HepG2 (cell line): Measurements from ENCODE around the gene OR1I1. TPM values are rescaled to one million over a fixed set of nuclear protein-coding genes. Genes with fewer than 3 reads are reported as not detected.

Source experiments
- ATAC-seq: fragments of 200-7000 bp; cut with Tn5 transposase; 3 replicates; pipeline ENCODE4 v1.9.1; 2020; ENCODE audit warnings: mild to moderate bottlenecking, moderate library complexity
- BruUV-seq: library from RNA; stranded (reverse); fragments of 400-500 nt; replicated peaks from 2 replicates; lab custom pipeline; 2021; lab: Mats Ljungman, UMichigan
- CTCF ChIA-PET: fragments of 300-600 bp; formaldehyde crosslinking; extraction: SDS; loops from one replicate; lab custom pipeline; 2021; ENCODE audit warnings: low total read pairs, inconsistent platforms, low intra/inter-chr PET ratio; lab: Yijun Ruan, JAX
- POLR2A ChIA-PET: fragments of 350-600 bp; sonication (Branson Sonifier 250); formaldehyde crosslinking; loops from one replicate; lab custom pipeline; 2020; ENCODE audit warnings: antibody characterized with exemption, inconsistent platforms; lab: Yijun Ruan, JAX
- DNase-seq: peaks from one replicate; pipeline ENCODE4 v3.0.0-alpha.2; 2015; ENCODE audit warnings: low spot score
- FAIRE-seq: peaks from 3 replicates; lab custom pipeline; 2011; peaks lifted over from hg19 to GRCh38; lab: Jason Lieb, UNC
- H2AFZ ChIP-seq: one replicate; pipeline ENCODE4 v1.6.1; 2011; ENCODE audit warnings: low read length, inconsistent platforms
- H3K27ac ChIP-seq: fragments of 300-600 bp; 3 replicates; pipeline ENCODE4 v1.8.0; 2011; ENCODE audit warnings: mixed run types, mild to moderate bottlenecking, mixed read lengths, low read length, inconsistent platforms; ENCODE audit not compliant: insufficient read depth; ENCODE audit errors: extremely low read length
- H3K27me3 ChIP-seq, 2 experiments: fragments of 200-600 bp in 1 of 2; 2 replicates in 1 of 2; 3 replicates in 1 of 2; pipeline versions ENCODE4 v1.6.0 to v1.8.0; 2011; ENCODE audit warnings: low read length in 2 of 2, mild to moderate bottlenecking in 2 of 2, moderate library complexity in 2 of 2, inconsistent platforms in 1 of 2; ENCODE audit not compliant: insufficient read depth in 2 of 2, control insufficient read depth in 1 of 2
- H3K36me3 ChIP-seq, 2 experiments: fragments of 200-600 bp in 1 of 2; replicated peaks in 1 of 2; 2 replicates in 1 of 2; 3 replicates in 1 of 2; pipeline versions ENCODE4 v1.5.1 to v1.8.0; 2011; ENCODE audit warnings: low read length in 2 of 2, inconsistent platforms in 1 of 2; ENCODE audit not compliant: insufficient read depth in 2 of 2, control insufficient read depth in 1 of 2
- H3K4me1 ChIP-seq: 2 replicates; pipeline ENCODE4 v1.5.1; 2012; ENCODE audit warnings: low read length, inconsistent platforms; ENCODE audit not compliant: insufficient read depth
- H3K4me2 ChIP-seq: 2 replicates; pipeline ENCODE4 v1.6.0; 2011; ENCODE audit warnings: low read depth, low read length, inconsistent platforms
- H3K4me3 ChIP-seq, 3 experiments: fragments of 200-600 bp in 1 of 3; sonication (generic), shearing (Covaris generic) in 1 of 3; replicated peaks in 1 of 3; 2 replicates each; pipeline ENCODE4 v1.5.1; 2011 to 2016; ENCODE audit warnings: low read length in 3 of 3, inconsistent platforms in 2 of 3, low read depth in 2 of 3, mild to moderate bottlenecking in 2 of 3, control low read depth in 1 of 3, mixed read lengths in 1 of 3; ENCODE audit not compliant: insufficient read depth in 1 of 3
- H3K79me2 ChIP-seq: one replicate; pipeline ENCODE4 v1.6.1; 2011; ENCODE audit warnings: low read length, inconsistent platforms; ENCODE audit not compliant: insufficient read depth
- H3K9ac ChIP-seq: 2 replicates; pipeline ENCODE4 v1.6.0; 2011; ENCODE audit warnings: mild to moderate bottlenecking, low read depth, low read length, inconsistent platforms; ENCODE audit not compliant: insufficient read depth
- H3K9me3 ChIP-seq: 2 replicates; pipeline ENCODE4 v1.5.1; 2012; ENCODE audit warnings: mild to moderate bottlenecking, low read length
- H4K20me1 ChIP-seq: 2 replicates; pipeline ENCODE4 v1.6.0; 2011; ENCODE audit warnings: inconsistent platforms, mild to moderate bottlenecking, low read length, moderate library complexity; ENCODE audit not compliant: insufficient read depth
- ESRRA ChIP-seq: sonication (generic); formaldehyde crosslinking; IDR thresholded peaks from 2 replicates; pipeline ENCODE4 v1.5.1; 2020; ENCODE audit warnings: mild to moderate bottlenecking, low read depth, missing genetic modification reagents
- PHF8 ChIP-seq: sonication (generic); formaldehyde crosslinking; IDR thresholded peaks from 2 replicates; pipeline ENCODE4 v1.5.0; 2020; ENCODE audit warnings: missing genetic modification reagents
- RCOR2 ChIP-seq: IDR thresholded peaks from 2 replicates; pipeline ENCODE4 v1.6.1; 2016; ENCODE audit warnings: missing biosample characterization, missing genetic modification reagents
- SALL1 ChIP-seq: sonication (generic); formaldehyde crosslinking; IDR thresholded peaks from 2 replicates; pipeline ENCODE4 v1.8.0; 2022; ENCODE audit warnings: mild to moderate bottlenecking, missing genetic modification reagents
- ZBTB10 ChIP-seq: sonication (generic); formaldehyde crosslinking; IDR thresholded peaks from 2 replicates; pipeline ENCODE4 v1.4.0; 2020; ENCODE audit warnings: missing genetic modification reagents, borderline replicate concordance
- ZNF124 ChIP-seq: sonication (generic); formaldehyde crosslinking; IDR thresholded peaks from 2 replicates; pipeline ENCODE4 v1.4.0; 2020; ENCODE audit warnings: missing genetic modification reagents
- ZNF670 ChIP-seq: sonication (generic); formaldehyde crosslinking; IDR thresholded peaks from 2 replicates; pipeline ENCODE4 v1.8.0; 2022; ENCODE audit warnings: mild to moderate bottlenecking, missing genetic modification reagents, borderline replicate concordance
- ZNF781 ChIP-seq: sonication (generic); formaldehyde crosslinking; IDR thresholded peaks from 2 replicates; pipeline ENCODE4 v1.5.1; 2020; ENCODE audit warnings: borderline replicate concordance, mild to moderate bottlenecking, missing genetic modification reagents; ENCODE audit errors: not compliant biosample characterization
- WGBS: methylation state at CpG from one replicate; pipeline ENCODE4 v1.1.6; 2017; ENCODE audit warnings: low lambda C conversion rate; 5-methylcytosine and 5-hydroxymethylcytosine counted together
- in situ Hi-C: cut with HindIII; loops from 2 replicates; pipeline ENCODE4 v1.10.0; 2017; ENCODE audit warnings: low pct_unique_long_range_greater_than_20kb; ENCODE audit not compliant: extremely low pct_ligation_motif_present
- intact Hi-C: fragments of 100-400 bp; cut with micrococcal nuclease; formaldehyde crosslinking; loops from one replicate; pipeline ENCODE4 v1.10.0; 2022; ENCODE audit not compliant: unreplicated experiment
- polyA plus RNA-seq, 8 experiments: library from polyadenylated mRNA; depleted of rRNA in 3 of 8; stranded (reverse) in 7 of 8; unstranded in 1 of 8; fragments of >200 nt; fragmentation: Illumina TruSeq in 4 of 8; extraction: Trizol in 4 of 8; gene quantifications; 2 replicates each; pipeline versions ENCODE4 v1.2.1 to v1.2.3, GENCODE V29; 2011 to 2016; ENCODE audit warnings: low read depth in 4 of 8, missing spikeins in 1 of 8, mixed read lengths in 1 of 8; ENCODE audit not compliant: insufficient read depth in 1 of 8
- total RNA-seq, 5 experiments: library from RNA; depleted of rRNA; stranded (reverse); fragments of >200 nt; fragmentation: Illumina TruSeq; extraction: Trizol; gene quantifications; 2 replicates each; pipeline ENCODE4 v1.2.3, GENCODE V29; 2016; ENCODE audit warnings: low read depth in 1 of 5
- TF ChIP-seq, protein P1 (sequence below): sonication (generic); formaldehyde crosslinking; IDR thresholded peaks from 2 replicates; pipeline ENCODE4 v1.5.0; 2020; ENCODE audit warnings: mild to moderate bottlenecking, missing genetic modification reagents, borderline replicate concordance
- TF ChIP-seq, protein P2 (sequence below): sonication (generic); formaldehyde crosslinking; IDR thresholded peaks from 2 replicates; pipeline ENCODE4 v1.5.0; 2020; ENCODE audit warnings: mild to moderate bottlenecking, missing genetic modification reagents

The OR1I1 gene
- total and polyA plus RNA-seq, 2 of the 13 experiments (the other 11 are each of a cell fraction or from before 2014, with no cell fraction given) = not detected

DNA sequence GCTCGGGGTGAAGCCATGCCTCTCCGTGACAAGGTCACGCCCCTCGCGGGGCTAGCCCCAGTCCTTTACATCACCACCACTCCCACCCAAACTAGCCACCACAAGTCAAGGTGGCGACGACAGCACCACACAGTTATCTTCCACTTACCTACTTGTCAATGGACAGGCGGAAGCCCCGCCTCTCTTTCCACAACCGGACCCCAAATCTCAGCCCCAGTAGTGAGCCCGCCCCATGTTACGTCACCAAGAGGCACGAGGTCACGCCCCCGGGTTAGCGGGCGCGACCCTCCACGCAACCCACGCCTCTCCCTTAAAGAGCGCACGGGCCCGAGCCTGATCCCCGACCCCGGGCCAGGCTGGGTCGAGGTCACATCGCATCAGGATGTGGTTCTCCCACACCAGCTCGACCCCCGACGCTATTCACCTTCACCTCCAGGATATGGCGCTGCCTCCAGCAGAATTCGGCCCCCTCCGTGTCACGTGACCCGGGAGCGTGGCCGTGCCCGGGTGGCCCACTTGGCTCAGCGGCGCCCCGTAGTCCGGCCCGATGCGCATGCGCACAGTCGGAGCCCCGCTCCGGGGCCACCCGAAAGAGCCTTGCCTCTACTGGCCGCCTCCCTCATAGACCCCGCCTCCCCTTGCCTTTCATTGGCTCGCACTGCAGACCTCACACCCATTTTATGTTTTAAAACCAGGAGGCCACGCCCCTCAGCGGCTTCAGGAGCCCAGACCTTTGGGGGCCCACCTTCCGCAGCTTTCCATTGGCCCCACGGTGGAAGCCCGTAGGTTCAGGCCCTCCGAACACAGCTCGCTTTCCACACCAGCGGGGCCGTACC lies 43.4 kb downstream of the OR1I1 start:
- Histone ChIP-seq H3K27me3 (peaks cover 0 to 6% of the 10 kb centered on the region in 2 experiments; a peak in 2 of 5 replicates), H3K9me3 (no peaks in the 10 kb centered on the region), H3K4me3 (peak overlapping the region; percentile 75 to 89 (median 79)), H3K4me2 (peak overlapping the region; percentile 91), H2AFZ (no peak overlapping the region), H3K36me3 (peaks cover 9 to 12% of the 10 kb centered on the region in 2 experiments), H4K20me1 (no peaks in the 10 kb centered on the region), H3K9ac (peak overlapping the region; percentile 87), H3K79me2 (peaks cover 17% of the 10 kb centered on the region), H3K4me1 (peaks cover 36% of the 10 kb centered on the region), H3K27ac (peak overlapping the region; percentile 91)
- in situ Hi-C loops (no loop called here), intact Hi-C loops (no loop called here)
- 2% methylated on average over 16 of the region's 61 CpGs for WGBS
- ATAC-seq (peak; percentile 85), DNase-seq (peak; percentile 98), FAIRE-seq (peak; percentile 83)
- no TSS peak for BruUV-seq
- POLR2A ChIA-PET = interaction anchor here (0.6 to 2.6 kb wide), 9 partner anchors 10 to 621 kb away, joined by 3 to 19 read pairs (median 3); no protein-coding TSS in a partner anchor
- CTCF ChIA-PET = no interaction called here
- TF ChIP-seq, protein P1, sequence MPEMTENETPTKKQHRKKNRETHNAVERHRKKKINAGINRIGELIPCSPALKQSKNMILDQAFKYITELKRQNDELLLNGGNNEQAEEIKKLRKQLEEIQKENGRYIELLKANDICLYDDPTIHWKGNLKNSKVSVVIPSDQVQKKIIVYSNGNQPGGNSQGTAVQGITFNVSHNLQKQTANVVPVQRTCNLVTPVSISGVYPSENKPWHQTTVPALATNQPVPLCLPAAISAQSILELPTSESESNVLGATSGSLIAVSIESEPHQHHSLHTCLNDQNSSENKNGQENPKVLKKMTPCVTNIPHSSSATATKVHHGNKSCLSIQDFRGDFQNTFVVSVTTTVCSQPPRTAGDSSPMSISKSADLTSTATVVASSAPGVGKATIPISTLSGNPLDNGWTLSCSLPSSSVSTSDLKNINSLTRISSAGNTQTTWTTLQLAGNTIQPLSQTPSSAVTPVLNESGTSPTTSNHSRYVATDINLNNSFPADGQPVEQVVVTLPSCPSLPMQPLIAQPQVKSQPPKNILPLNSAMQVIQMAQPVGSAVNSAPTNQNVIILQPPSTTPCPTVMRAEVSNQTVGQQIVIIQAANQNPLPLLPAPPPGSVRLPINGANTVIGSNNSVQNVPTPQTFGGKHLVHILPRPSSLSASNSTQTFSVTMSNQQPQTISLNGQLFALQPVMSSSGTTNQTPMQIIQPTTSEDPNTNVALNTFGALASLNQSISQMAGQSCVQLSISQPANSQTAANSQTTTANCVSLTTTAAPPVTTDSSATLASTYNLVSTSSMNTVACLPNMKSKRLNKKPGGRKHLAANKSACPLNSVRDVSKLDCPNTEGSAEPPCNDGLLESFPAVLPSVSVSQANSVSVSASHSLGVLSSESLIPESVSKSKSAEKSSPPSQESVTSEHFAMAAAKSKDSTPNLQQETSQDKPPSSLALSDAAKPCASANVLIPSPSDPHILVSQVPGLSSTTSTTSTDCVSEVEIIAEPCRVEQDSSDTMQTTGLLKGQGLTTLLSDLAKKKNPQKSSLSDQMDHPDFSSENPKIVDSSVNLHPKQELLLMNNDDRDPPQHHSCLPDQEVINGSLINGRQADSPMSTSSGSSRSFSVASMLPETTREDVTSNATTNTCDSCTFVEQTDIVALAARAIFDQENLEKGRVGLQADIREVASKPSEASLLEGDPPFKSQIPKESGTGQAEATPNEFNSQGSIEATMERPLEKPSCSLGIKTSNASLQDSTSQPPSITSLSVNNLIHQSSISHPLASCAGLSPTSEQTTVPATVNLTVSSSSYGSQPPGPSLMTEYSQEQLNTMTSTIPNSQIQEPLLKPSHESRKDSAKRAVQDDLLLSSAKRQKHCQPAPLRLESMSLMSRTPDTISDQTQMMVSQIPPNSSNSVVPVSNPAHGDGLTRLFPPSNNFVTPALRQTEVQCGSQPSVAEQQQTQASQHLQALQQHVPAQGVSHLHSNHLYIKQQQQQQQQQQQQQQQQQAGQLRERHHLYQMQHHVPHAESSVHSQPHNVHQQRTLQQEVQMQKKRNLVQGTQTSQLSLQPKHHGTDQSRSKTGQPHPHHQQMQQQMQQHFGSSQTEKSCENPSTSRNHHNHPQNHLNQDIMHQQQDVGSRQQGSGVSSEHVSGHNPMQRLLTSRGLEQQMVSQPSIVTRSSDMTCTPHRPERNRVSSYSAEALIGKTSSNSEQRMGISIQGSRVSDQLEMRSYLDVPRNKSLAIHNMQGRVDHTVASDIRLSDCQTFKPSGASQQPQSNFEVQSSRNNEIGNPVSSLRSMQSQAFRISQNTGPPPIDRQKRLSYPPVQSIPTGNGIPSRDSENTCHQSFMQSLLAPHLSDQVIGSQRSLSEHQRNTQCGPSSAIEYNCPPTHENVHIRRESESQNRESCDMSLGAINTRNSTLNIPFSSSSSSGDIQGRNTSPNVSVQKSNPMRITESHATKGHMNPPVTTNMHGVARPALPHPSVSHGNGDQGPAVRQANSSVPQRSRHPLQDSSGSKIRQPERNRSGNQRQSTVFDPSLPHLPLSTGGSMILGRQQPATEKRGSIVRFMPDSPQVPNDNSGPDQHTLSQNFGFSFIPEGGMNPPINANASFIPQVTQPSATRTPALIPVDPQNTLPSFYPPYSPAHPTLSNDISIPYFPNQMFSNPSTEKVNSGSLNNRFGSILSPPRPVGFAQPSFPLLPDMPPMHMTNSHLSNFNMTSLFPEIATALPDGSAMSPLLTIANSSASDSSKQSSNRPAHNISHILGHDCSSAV (CRISPR knock-in tag) = 0 out of 2 replicates have a peak, but pooled peaks have one; percentile 36
- TF ChIP-seq PHF8 (CRISPR knock-in tag) (peak; percentile 81), ZBTB10 (peak; percentile 91), ZNF124 (CRISPR knock-in tag) (peak; percentile 88; the same call in 1 of the 2 replicates), ZNF781 (CRISPR knock-in tag) (no peak), RCOR2 (CRISPR knock-in tag) (no peak), SALL1 (peak; percentile 91), ESRRA (0 out of 2 replicates have a peak, but pooled peaks have one; percentile 66), ZNF670 (peak; percentile 87; the same call in 1 of the 2 replicates)
- TF ChIP-seq, protein P2, sequence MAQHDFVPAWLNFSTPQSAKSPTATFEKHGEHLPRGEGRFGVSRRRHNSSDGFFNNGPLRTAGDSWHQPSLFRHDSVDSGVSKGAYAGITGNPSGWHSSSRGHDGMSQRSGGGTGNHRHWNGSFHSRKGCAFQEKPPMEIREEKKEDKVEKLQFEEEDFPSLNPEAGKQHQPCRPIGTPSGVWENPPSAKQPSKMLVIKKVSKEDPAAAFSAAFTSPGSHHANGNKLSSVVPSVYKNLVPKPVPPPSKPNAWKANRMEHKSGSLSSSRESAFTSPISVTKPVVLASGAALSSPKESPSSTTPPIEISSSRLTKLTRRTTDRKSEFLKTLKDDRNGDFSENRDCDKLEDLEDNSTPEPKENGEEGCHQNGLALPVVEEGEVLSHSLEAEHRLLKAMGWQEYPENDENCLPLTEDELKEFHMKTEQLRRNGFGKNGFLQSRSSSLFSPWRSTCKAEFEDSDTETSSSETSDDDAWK (CRISPR knock-in tag) = no peak
